ENCODE data around the gene COG3. TPM values are rescaled to one million over a fixed set of nuclear protein-coding genes. Genes with fewer than 3 reads are reported as not detected.

COG3 gene
- total and polyA plus RNA-seq, 2 donors (not counting 3 experiments of a cell fraction or from before 2014, with no cell fraction given), result 18.9 to 27.0 TPM

- no TSS peak for BruUV-seq (replicated peaks)
- no peak for FAIRE-seq
Observed at GRCh38 chr13:45554604-45555109, 89.9 kb downstream of the COG3 start.

More at GRCh38 chr13:45554604-45555109, 89.9 kb downstream of the COG3 start:
- Histone ChIP-seq H3K36me3 (ENCODE audit: control insufficient read depth in 2 of 2, extremely low read depth in 1 of 2, insufficient read depth in 2 of 2, low read length in 2 of 2) (no peaks in the 10 kb centered on the region), H3K9me1 (replicated peaks; ENCODE audit: control insufficient read depth, extremely low read depth, insufficient read depth, low read length) (no peaks in the 10 kb centered on the region), H4K20me1 (replicated peaks; ENCODE audit: control insufficient read depth, extremely low read depth, insufficient read depth, low read length) (no peaks in the 10 kb centered on the region), H3K4me1 (ENCODE audit: control insufficient read depth, extremely low read depth, insufficient read depth, low read length) (no peaks in the 10 kb centered on the region), H2AFZ (ENCODE audit: low read depth, low read length) (no peak overlapping the region), H3K27me3 (ENCODE audit: control insufficient read depth in 2 of 2, insufficient read depth in 2 of 2, low read length in 2 of 2) (peaks cover 4 to 10% of the 10 kb centered on the region in 2 experiments), H3K9ac (replicated peaks; ENCODE audit: extremely low read depth, insufficient read depth, low read length) (no peak overlapping the region), H3K4me3 (replicated peaks in 1 of 3; ENCODE audit: insufficient read depth in 1 of 3, low read depth in 1 of 3, low read length in 3 of 3) (no peak overlapping the region), H3K9me3 (replicated peaks; ENCODE audit: control insufficient read depth, insufficient read depth, low read length) (no peaks in the 10 kb centered on the region), H3K79me2 (ENCODE audit: control insufficient read depth, insufficient read depth, low read length) (no peaks in the 10 kb centered on the region), H3K4me2 (ENCODE audit: insufficient read depth, low read length) (no peak overlapping the region), H3K27ac (ENCODE audit: insufficient read depth, low read depth, low read length) (no peak overlapping the region)
- POLR2A ChIA-PET, result no interaction called here
- intact Hi-C loops (cut with micrococcal nuclease), result no loop called here
- dilution Hi-C loops (cut with MboI; ENCODE audit: extremely low pct_ligation_motif_present, low sequenced_read_pairs), result no loop called here
- CTCF ChIA-PET, result interaction anchor here (1.5 kb wide), 1 partner anchor 8 kb away, joined by 3 read pairs; no protein-coding TSS in a partner anchor
- TF ChIP-seq GATA2 (IDR thresholded peaks at IDR 0.05; ENCODE audit: insufficient read depth, insufficient read length, low read depth, low read length) (no peak), JUN (IDR thresholded peaks at IDR 0.05; ENCODE audit: borderline replicate concordance, insufficient read depth, insufficient read length, low read depth) (no peak), MAX (IDR thresholded peaks at IDR 0.05; ENCODE audit: insufficient read depth, insufficient read length) (no peak), EZH2 (IDR thresholded peaks at IDR 0.05; ENCODE audit: borderline replicate concordance, low read depth, low read length, severe bottlenecking) (no peak), POLR2A (IDR thresholded peaks at IDR 0.05; ENCODE audit: low read depth, low read length) (no peak), CTCF (IDR thresholded peaks at IDR 0.05; ENCODE audit: extremely low read depth in 1 of 2, insufficient read depth in 1 of 2, low read depth in 1 of 2, low read length in 2 of 2) (no peak), POLR2AphosphoS5 (IDR thresholded peaks at IDR 0.05; ENCODE audit: insufficient read depth, low read depth, low read length) (no peak), MYC (IDR thresholded peaks at IDR 0.05; ENCODE audit: low read depth, low read length) (no peak), FOS (IDR thresholded peaks at IDR 0.05; ENCODE audit: borderline replicate concordance, insufficient read depth, low read length) (no peak)
- DNase-seq (ENCODE audit: low read depth, low spot score), result no peak
